Peyer's patch (tissue), 4 donors: ENCODE results near the gene ACTR8.

Experiments
- CTCF ChIP-seq, 6 experiments: fragments of 450-650 bp in 4 of 6; fragments of 200-600 bp in 2 of 6; sonication (generic) in 1 of 6; IDR thresholded peaks; one replicate each; pipeline ENCODE4 v1.5.1; 2017 to 2019; ENCODE audit warnings: antibody characterized with exemption in 6 of 6, mild to moderate bottlenecking in 3 of 6, moderate library complexity in 1 of 6
- POLR2A ChIP-seq, 2 donors: fragments of 450-650 bp; IDR thresholded peaks; one replicate each; pipeline ENCODE4 v1.5.1; 2017; ENCODE audit warnings: antibody characterized with exemption in 2 of 2, mild to moderate bottlenecking in 2 of 2, moderate library complexity in 2 of 2

DNA sequence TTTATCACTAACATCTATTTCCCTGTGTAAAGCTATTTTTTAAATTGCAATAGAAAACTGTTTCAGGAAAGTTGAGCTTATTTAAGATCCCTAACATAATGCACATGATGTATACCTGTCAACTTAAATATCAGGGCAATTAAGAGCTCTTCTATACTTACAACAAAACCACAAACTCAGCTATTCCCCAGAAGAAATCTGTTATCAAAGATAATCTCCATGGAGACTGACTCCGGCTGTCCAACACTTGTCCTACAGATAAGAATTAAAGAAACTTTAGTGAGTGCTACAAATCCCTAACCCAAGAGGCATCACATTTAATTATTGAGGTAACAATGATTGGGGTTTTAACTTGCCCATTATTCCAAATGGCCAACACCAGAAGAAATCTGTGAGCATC is 6.3 kb upstream of the ACTR8 start:
- no peak for TF ChIP-seq CTCF (IDR thresholded peaks at IDR 0.05)
- TF ChIP-seq POLR2A (IDR thresholded peaks at IDR 0.05) = no peak
